HG03469 (cell line): Measurements from ENCODE around the gene FOSB.

ENCODE experiments used
- ATAC-seq: cut with Tn5 transposase; IDR thresholded peaks from one replicate; pipeline ENCODE4 v1.9.1; 2021; ENCODE audit warnings: mild to moderate bottlenecking, moderate library complexity, moderate number of reproducible peaks; ENCODE audit not compliant: unreplicated experiment

FOSB gene

GRCh38 chr19:45518469-45518826, 50.7 kb downstream of the FOSB start:
- no peak for ATAC-seq

DNA sequence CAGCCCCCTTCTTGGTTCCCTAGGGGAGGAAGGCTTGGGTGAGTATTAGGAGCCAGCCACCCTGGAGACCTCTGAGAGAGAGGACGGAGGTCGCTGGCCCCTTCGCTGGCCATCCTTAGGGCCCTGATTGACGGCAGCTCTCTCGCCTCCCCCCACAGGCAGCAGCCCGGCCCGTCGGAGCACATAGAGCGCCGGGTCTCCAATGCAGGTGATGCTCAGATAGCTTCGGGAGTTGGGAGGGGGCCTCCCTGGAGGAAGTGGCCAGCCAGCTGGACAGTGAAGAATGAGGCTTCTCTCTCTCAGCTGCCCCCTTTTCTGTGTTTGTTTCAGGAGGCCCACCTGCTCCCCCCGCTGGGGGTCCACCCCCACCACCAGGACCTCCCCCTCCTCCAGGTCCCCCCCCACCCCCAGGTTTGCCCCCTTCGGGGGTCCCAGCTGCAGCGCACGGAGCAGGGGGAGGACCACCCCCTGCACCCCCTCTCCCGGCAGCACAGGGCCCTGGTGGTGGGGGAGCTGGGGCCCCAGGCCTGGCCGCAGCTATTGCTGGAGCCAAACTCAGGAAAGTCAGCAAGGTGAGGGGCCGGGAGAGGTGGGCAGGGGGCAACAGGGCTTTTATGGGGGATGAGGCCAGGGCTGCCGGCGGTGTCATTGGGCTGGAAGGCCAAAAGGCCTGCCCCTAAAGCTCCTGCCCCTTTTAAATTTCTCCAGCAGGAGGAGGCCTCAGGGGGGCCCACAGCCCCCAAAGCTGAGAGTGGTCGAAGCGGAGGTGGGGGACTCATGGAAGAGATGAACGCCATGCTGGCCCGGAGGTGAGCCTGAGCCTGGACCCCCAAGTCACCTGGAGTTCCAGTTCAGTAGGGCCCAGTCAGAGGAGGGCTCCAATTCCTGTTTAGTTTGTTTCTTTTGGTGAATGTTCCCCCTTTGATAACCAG, 54.5 kb downstream of the FOSB start:
- ATAC-seq, result no peak

GRCh38 chr19:45523642-45524256, 56.0 kb downstream of the FOSB start:
- ATAC-seq, result no peak

DNA sequence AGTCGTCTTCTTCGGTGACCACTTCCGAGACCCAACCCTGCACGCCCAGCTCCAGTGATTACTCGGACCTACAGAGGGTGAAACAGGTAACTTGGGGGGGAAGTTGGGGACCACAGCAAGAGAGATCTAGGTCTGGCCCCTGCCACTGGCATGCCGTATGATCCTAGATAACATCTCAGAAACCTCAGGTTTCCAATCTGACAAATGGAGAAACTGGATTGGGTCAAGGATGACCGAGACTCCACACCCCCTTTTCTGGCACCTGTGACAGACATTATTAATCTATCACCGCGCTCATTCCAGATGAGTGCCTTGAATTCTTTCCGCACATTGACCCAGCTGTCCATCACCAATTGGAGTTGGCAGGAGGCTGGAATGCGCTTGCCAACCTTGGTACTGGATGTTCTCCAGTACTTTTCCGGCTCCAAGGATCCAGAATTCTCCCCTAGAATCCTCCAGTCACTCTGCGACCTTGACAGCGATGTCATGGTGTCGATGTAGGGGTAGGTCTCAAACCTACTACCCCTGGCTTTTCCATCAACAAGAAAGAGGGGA, 56.9 kb downstream of the FOSB start:
- no peak for ATAC-seq
